Activated CD8-positive, alpha-beta memory T cell treated with anti-CD3 and anti-CD28 coated beads, Interleukin-2, amount 50 U/mL, for 1 hour (primary cell): Measurements from ENCODE around the gene MTR.

Experiments used
- DNase-seq: peaks from one replicate; pipeline ENCODE4 v3.0.0-alpha.2; 2020; ENCODE audit errors: extremely low read depth

MTR gene

GRCh38 chr1:236862615-236863211 is 67.6 kb downstream of the MTR start:
- no peak for DNase-seq

- no peak for DNase-seq
Observed at GRCh38 chr1:236864211-236864610, 69.1 kb downstream of the MTR start.

GRCh38 chr1:236864996-236865817 is 70.1 kb downstream of the MTR start:
- no peak for DNase-seq

- no peak for DNase-seq
Observed at GRCh38 chr1:236865818-236866155, 70.7 kb downstream of the MTR start.

GRCh38 chr1:236868625-236869467 is 73.8 kb downstream of the MTR start:
- DNase-seq = no peak

GRCh38 chr1:236869911-236870310 is 74.8 kb downstream of the MTR start:
- DNase-seq = no peak

GRCh38 chr1:236870721-236871120 is 75.6 kb downstream of the MTR start:
- DNase-seq = no peak

GRCh38 chr1:236872075-236872666 is 77.1 kb downstream of the MTR start:
- no peak for DNase-seq

- DNase-seq = no peak
Observed at GRCh38 chr1:236875975-236876374, 80.9 kb downstream of the MTR start.

- DNase-seq = no peak
Observed at GRCh38 chr1:236877661-236878060, 82.6 kb downstream of the MTR start.

- DNase-seq = no peak
Observed at GRCh38 chr1:236880209-236880608, 85.1 kb downstream of the MTR start.

- no peak for DNase-seq
Observed at GRCh38 chr1:236882678-236883077, 87.6 kb downstream of the MTR start.

GRCh38 chr1:236886199-236886598 is 91.1 kb downstream of the MTR start:
- no peak for DNase-seq

GRCh38 chr1:236887081-236887480 is 92.0 kb downstream of the MTR start:
- DNase-seq = no peak

GRCh38 chr1:236888126-236888525 is 93.0 kb downstream of the MTR start:
- DNase-seq = no peak

- no peak for DNase-seq
Observed at GRCh38 chr1:236888903-236889302, 93.8 kb downstream of the MTR start.

- DNase-seq = no peak
Observed at GRCh38 chr1:236890152-236891056, 95.3 kb downstream of the MTR start.

- no peak for DNase-seq
Observed at GRCh38 chr1:236893626-236894545, 98.8 kb downstream of the MTR start.

- DNase-seq = no peak
Observed at GRCh38 chr1:236895665-236896387, 100.7 kb downstream of the MTR start.
